Glutamatergic neuron (in vitro differentiated cells): ENCODE measurements around the gene DSP. TPM values are rescaled to one million over a fixed set of nuclear protein-coding genes. Genes with fewer than 3 reads are reported as not detected.

Experiments
- DNase-seq: peaks from one replicate; pipeline ENCODE4 v3.0.0; 2022
- H3K27ac Mint-ChIP-seq: one replicate; pipeline ENCODE4 v1.8.0; 2020; ENCODE audit warnings: mild to moderate bottlenecking, mixed read lengths, inconsistent platforms; ENCODE audit not compliant: unreplicated experiment
- H3K27me3 Mint-ChIP-seq: one replicate; pipeline ENCODE4 v1.8.0; 2020; ENCODE audit warnings: mild to moderate bottlenecking, moderate library complexity, mixed read lengths, inconsistent platforms; ENCODE audit not compliant: unreplicated experiment
- H3K36me3 Mint-ChIP-seq: one replicate; pipeline ENCODE4 v1.8.0; 2020; ENCODE audit warnings: mild to moderate bottlenecking, mixed read lengths, inconsistent platforms; ENCODE audit not compliant: unreplicated experiment
- H3K4me1 Mint-ChIP-seq: one replicate; pipeline ENCODE4 v1.8.0; 2020; ENCODE audit warnings: mild to moderate bottlenecking, low read depth, mixed read lengths, inconsistent platforms; ENCODE audit not compliant: unreplicated experiment
- H3K4me3 Mint-ChIP-seq: one replicate; pipeline ENCODE4 v1.8.0; 2020; ENCODE audit warnings: mild to moderate bottlenecking, mixed read lengths, inconsistent platforms; ENCODE audit not compliant: unreplicated experiment
- H3K9me3 Mint-ChIP-seq: one replicate; pipeline ENCODE4 v1.8.0; 2020; ENCODE audit warnings: mild to moderate bottlenecking, moderate library complexity, mixed read lengths, inconsistent platforms; ENCODE audit not compliant: unreplicated experiment
- long read RNA-seq: library from polyadenylated mRNA; unstranded; transcript quantifications from one replicate; pipeline ENCODE4 v2.0.0, GENCODE V29; 2020; ENCODE audit not compliant: unreplicated experiment
- total RNA-seq: library from RNA; stranded (reverse); fragmentation: NEBNext Ultra II Directional; extraction: Animal tissue kit (Norgen Biotek cat#: 25700); gene quantifications from one replicate; pipeline ENCODE4 v1.2.1, GENCODE V29; 2021; ENCODE audit not compliant: unreplicated experiment
- TF ChIP-seq, protein P1 (sequence below): fragments of 200-600 bp; sonication (generic); IDR thresholded peaks from one replicate; pipeline ENCODE4 v1.5.0; 2021; ENCODE audit not compliant: partially characterized antibody, unreplicated experiment

DSP gene, protein sequence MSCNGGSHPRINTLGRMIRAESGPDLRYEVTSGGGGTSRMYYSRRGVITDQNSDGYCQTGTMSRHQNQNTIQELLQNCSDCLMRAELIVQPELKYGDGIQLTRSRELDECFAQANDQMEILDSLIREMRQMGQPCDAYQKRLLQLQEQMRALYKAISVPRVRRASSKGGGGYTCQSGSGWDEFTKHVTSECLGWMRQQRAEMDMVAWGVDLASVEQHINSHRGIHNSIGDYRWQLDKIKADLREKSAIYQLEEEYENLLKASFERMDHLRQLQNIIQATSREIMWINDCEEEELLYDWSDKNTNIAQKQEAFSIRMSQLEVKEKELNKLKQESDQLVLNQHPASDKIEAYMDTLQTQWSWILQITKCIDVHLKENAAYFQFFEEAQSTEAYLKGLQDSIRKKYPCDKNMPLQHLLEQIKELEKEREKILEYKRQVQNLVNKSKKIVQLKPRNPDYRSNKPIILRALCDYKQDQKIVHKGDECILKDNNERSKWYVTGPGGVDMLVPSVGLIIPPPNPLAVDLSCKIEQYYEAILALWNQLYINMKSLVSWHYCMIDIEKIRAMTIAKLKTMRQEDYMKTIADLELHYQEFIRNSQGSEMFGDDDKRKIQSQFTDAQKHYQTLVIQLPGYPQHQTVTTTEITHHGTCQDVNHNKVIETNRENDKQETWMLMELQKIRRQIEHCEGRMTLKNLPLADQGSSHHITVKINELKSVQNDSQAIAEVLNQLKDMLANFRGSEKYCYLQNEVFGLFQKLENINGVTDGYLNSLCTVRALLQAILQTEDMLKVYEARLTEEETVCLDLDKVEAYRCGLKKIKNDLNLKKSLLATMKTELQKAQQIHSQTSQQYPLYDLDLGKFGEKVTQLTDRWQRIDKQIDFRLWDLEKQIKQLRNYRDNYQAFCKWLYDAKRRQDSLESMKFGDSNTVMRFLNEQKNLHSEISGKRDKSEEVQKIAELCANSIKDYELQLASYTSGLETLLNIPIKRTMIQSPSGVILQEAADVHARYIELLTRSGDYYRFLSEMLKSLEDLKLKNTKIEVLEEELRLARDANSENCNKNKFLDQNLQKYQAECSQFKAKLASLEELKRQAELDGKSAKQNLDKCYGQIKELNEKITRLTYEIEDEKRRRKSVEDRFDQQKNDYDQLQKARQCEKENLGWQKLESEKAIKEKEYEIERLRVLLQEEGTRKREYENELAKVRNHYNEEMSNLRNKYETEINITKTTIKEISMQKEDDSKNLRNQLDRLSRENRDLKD (N-terminal part only)
- 8.9 TPM for total RNA-seq
- long read RNA-seq, partial matches to known transcripts, result 1 of 1 reads
- long read RNA-seq, other reads (novel, unspliced or antisense), result 0 of 1 reads

GRCh38 chr6:7541175-7542064 lies at the start of gene DSP:
DSP (plus strand) TSS chr6:7541671; CDS start chr6:7541916, 245 bp downstream.
- Mint-ChIP-seq H3K36me3 (no peaks in the 10 kb centered on the region), H3K9me3 (peaks cover 1% of the 10 kb centered on the region), H3K4me3 (peak within 1 kb of the TSS; percentile 90), H3K27ac (no peak within 1 kb of the TSS), H3K27me3 (peaks cover 17% of the 10 kb centered on the region), H3K4me1 (peaks cover 3% of the 10 kb centered on the region)
- TF ChIP-seq, protein P1, sequence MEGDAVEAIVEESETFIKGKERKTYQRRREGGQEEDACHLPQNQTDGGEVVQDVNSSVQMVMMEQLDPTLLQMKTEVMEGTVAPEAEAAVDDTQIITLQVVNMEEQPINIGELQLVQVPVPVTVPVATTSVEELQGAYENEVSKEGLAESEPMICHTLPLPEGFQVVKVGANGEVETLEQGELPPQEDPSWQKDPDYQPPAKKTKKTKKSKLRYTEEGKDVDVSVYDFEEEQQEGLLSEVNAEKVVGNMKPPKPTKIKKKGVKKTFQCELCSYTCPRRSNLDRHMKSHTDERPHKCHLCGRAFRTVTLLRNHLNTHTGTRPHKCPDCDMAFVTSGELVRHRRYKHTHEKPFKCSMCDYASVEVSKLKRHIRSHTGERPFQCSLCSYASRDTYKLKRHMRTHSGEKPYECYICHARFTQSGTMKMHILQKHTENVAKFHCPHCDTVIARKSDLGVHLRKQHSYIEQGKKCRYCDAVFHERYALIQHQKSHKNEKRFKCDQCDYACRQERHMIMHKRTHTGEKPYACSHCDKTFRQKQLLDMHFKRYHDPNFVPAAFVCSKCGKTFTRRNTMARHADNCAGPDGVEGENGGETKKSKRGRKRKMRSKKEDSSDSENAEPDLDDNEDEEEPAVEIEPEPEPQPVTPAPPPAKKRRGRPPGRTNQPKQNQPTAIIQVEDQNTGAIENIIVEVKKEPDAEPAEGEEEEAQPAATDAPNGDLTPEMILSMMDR, result no peak
- peak; percentile 65 for DNase-seq

DNA sequence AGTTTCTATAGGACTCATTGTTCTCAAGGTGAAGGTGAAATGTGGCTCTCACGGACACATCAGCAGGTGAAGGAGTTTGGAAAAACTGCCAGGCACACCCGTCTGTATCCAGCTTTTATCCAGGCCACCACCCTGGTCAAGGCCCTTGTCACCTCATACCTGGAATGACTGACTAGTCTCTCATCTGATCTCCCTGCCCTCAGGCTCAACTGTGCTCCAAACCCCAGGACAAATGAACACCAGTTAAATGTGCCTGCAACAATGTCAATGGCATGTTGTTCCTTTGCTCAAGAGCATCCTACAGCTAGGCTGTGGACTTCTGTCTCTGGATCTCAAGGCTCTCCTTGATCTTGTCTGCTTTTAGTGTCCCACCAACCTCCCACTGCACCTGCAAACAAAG lies 47.6 kb upstream of the DSP start:
- H3K27me3 Mint-ChIP-seq, result no peaks in the 10 kb centered on the region
- TF ChIP-seq, protein P1, result no peak
- no peaks in the 10 kb centered on the region for H3K36me3 Mint-ChIP-seq
- H3K27ac Mint-ChIP-seq, result no peak overlapping the region
- H3K9me3 Mint-ChIP-seq, result no peaks in the 10 kb centered on the region
- no peak overlapping the region for H3K4me3 Mint-ChIP-seq
- H3K4me1 Mint-ChIP-seq, result no peaks in the 10 kb centered on the region
- no peak for DNase-seq

GRCh38 chr6:7494638-7495037 lies 46.8 kb upstream of the DSP start:
- TF ChIP-seq, protein P1, result no peak
- Mint-ChIP-seq H3K4me1 (no peaks in the 10 kb centered on the region), H3K4me3 (no peak overlapping the region), H3K9me3 (no peaks in the 10 kb centered on the region), H3K27me3 (peaks cover 1% of the 10 kb centered on the region), H3K27ac (no peak overlapping the region), H3K36me3 (no peaks in the 10 kb centered on the region)
- no peak for DNase-seq

GRCh38 chr6:7496266-7496875 lies 45.1 kb upstream of the DSP start:
- Mint-ChIP-seq H3K4me3 (no peak overlapping the region), H3K27ac (no peak overlapping the region), H3K27me3 (peaks cover 3% of the 10 kb centered on the region), H3K9me3 (no peaks in the 10 kb centered on the region), H3K4me1 (no peaks in the 10 kb centered on the region), H3K36me3 (no peaks in the 10 kb centered on the region)
- DNase-seq, result no peak
- TF ChIP-seq, protein P1, result no peak
